Esophagus squamous epithelium (tissue), 4 donors: Measurements from ENCODE around the gene PIP5K1B.

Experiments used
- POLR2A ChIP-seq, 4 donors: fragments of 450-650 bp; IDR thresholded peaks; one replicate each; pipeline ENCODE4 v1.6.1; 2017; ENCODE audit warnings: antibody characterized with exemption in 4 of 4, mild to moderate bottlenecking in 4 of 4, moderate library complexity in 3 of 4
- TF ChIP-seq, protein P1 (sequence below), 6 experiments: fragments of 450-650 bp in 4 of 6; fragments of 200-600 bp in 2 of 6; sonication (generic) in 2 of 6; IDR thresholded peaks; one replicate each; pipeline ENCODE4 v1.5.1; 2016 to 2019; ENCODE audit warnings: antibody characterized with exemption in 6 of 6, mild to moderate bottlenecking in 4 of 6, moderate library complexity in 4 of 6

- TF ChIP-seq, protein P1, sequence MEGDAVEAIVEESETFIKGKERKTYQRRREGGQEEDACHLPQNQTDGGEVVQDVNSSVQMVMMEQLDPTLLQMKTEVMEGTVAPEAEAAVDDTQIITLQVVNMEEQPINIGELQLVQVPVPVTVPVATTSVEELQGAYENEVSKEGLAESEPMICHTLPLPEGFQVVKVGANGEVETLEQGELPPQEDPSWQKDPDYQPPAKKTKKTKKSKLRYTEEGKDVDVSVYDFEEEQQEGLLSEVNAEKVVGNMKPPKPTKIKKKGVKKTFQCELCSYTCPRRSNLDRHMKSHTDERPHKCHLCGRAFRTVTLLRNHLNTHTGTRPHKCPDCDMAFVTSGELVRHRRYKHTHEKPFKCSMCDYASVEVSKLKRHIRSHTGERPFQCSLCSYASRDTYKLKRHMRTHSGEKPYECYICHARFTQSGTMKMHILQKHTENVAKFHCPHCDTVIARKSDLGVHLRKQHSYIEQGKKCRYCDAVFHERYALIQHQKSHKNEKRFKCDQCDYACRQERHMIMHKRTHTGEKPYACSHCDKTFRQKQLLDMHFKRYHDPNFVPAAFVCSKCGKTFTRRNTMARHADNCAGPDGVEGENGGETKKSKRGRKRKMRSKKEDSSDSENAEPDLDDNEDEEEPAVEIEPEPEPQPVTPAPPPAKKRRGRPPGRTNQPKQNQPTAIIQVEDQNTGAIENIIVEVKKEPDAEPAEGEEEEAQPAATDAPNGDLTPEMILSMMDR (IDR thresholded peaks at IDR 0.05) = no peak
- no peak for TF ChIP-seq POLR2A (IDR thresholded peaks at IDR 0.05)
These were observed 324.5 kb downstream of the PIP5K1B start for GRCh38 chr9:69029535-69029934.
